ENCODE results near the gene TNS2. TPM values are rescaled to one million over a fixed set of nuclear protein-coding genes. Genes with fewer than 3 reads are reported as not detected.

The TNS2 gene
- polyA plus RNA-seq, 1 donor, result 124 TPM

DNA sequence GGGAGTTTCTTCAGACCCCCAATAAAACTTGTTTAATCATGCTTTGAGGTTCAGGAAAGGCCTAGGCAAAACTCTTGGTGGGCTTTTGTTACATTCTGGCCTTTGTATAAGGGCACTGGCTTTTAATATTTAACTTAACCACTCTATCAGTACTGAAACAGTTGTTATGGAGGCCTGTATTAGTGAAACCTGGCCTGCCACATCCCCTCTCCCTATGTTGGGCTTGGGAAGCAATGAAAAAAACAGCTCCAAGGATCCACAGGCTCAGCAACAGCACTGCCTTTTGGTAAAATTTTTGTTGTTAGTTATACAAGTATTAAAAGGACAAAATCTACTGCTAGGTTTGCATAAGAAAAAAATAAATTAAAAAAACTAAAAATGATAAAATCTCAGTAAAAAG is 64.1 kb downstream of the TNS2 start:
- DNase-seq, result no peak

Other genes with a start within 250 kb of the TNS2 start
- not detected for gene KRT4, start 235.9 kb upstream of the TNS2 start, polyA plus RNA-seq (ENCODE audit: insufficient read length)
- 0.41 TPM for gene KRT79, start 215.8 kb upstream of the TNS2 start, polyA plus RNA-seq (ENCODE audit: insufficient read length)
- gene KRT78, start 201.1 kb upstream of the TNS2 start, polyA plus RNA-seq (ENCODE audit: insufficient read length), result not detected
- gene KRT8, start 145.0 kb upstream of the TNS2 start, polyA plus RNA-seq (ENCODE audit: insufficient read length), result 2.1 TPM
- 2.7 TPM for gene KRT18, start 100.9 kb upstream of the TNS2 start, polyA plus RNA-seq (ENCODE audit: insufficient read length)
- 448 TPM for gene EIF4B, start 43.6 kb upstream of the TNS2 start, polyA plus RNA-seq (ENCODE audit: insufficient read length)
- gene SPRYD3, start 29.3 kb downstream of the TNS2 start, polyA plus RNA-seq (ENCODE audit: insufficient read length), result 17.4 TPM
- gene IGFBP6, start 47.6 kb downstream of the TNS2 start, polyA plus RNA-seq (ENCODE audit: insufficient read length), result 49.2 TPM
- gene SOAT2, start 53.4 kb downstream of the TNS2 start, polyA plus RNA-seq (ENCODE audit: insufficient read length), result 0.10 TPM
- 28.3 TPM for gene ZNF740, start 130.7 kb downstream of the TNS2 start, polyA plus RNA-seq (ENCODE audit: insufficient read length)
- gene CSAD, start 130.9 kb downstream of the TNS2 start, polyA plus RNA-seq (ENCODE audit: insufficient read length), result 60.7 TPM
- 0.76 TPM for gene ITGB7, start 157.2 kb downstream of the TNS2 start, polyA plus RNA-seq (ENCODE audit: insufficient read length)
- 24.8 TPM for gene RARG, start 182.1 kb downstream of the TNS2 start, polyA plus RNA-seq (ENCODE audit: insufficient read length)
- gene ESPL1, start 218.2 kb downstream of the TNS2 start, polyA plus RNA-seq (ENCODE audit: insufficient read length), result 5.1 TPM
- 416 TPM for gene PFDN5, start 245.5 kb downstream of the TNS2 start, polyA plus RNA-seq (ENCODE audit: insufficient read length)
- gene MYG1, start 249.6 kb downstream of the TNS2 start, polyA plus RNA-seq (ENCODE audit: insufficient read length), result 38.9 TPM